A549 (cell line): Measurements from ENCODE around the gene EFNA5. TPM values are rescaled to one million over a fixed set of nuclear protein-coding genes. Genes with fewer than 3 reads are reported as not detected.

ENCODE experiments used
- ATAC-seq, 2 experiments: fragments of 200-7000 bp in 1 of 2; fragments of >200 bp in 1 of 2; cut with Nextera tagmentation in 1 of 2; cut with Tn5 transposase in 1 of 2; 3 replicates each; pipeline versions ENCODE4 v1.8.0 to v1.9.1; 2018 to 2020; ENCODE audit warnings: mild to moderate bottlenecking in 1 of 2, moderate library complexity in 1 of 2
- CTCF ChIA-PET: fragments of 300-600 bp; sonication (Branson Sonifier 250); formaldehyde crosslinking; extraction: SDS; loops from one replicate; lab custom pipeline; 2021; ENCODE audit warnings: antibody characterized with exemption, inconsistent platforms; lab: Yijun Ruan, JAX
- POLR2A ChIA-PET: fragments of 350-600 bp; formaldehyde crosslinking; extraction: SDS; loops from one replicate; lab custom pipeline; 2021; ENCODE audit warnings: antibody characterized with exemption, inconsistent platforms; lab: Yijun Ruan, JAX
- DNase-seq, 2 experiments: peaks; one replicate each; pipeline versions ENCODE4 v3.0.0 to v3.0.0-alpha.2; 2011 to 2016; ENCODE audit warnings: low read depth in 1 of 2, low spot score in 1 of 2
- FAIRE-seq: peaks from 2 replicates; lab custom pipeline; 2011; peaks lifted over from hg19 to GRCh38; lab: Jason Lieb, UNC
- H3K27ac ChIP-seq, 2 experiments: fragments of >200 bp; sonication (Bioruptor Twin); formaldehyde crosslinking; 3 replicates each; pipeline ENCODE4 v1.5.1; 2016 to 2017
- H3K4me1 ChIP-seq: fragments of >200 bp; sonication (Bioruptor Twin); formaldehyde crosslinking; 3 replicates; pipeline ENCODE4 v1.6.1; 2016
- H3K4me2 ChIP-seq: fragments of >200 bp; sonication (Bioruptor Twin); formaldehyde crosslinking; 3 replicates; pipeline ENCODE4 v1.6.1; 2016
- H3K4me3 ChIP-seq: fragments of >200 bp; sonication (Bioruptor Twin); formaldehyde crosslinking; 3 replicates; pipeline ENCODE4 v1.5.1; 2016
- H3K9me3 ChIP-seq: fragments of >200 bp; sonication (Bioruptor Twin); formaldehyde crosslinking; 3 replicates; pipeline ENCODE4 v1.6.1; 2016
- CBX8 ChIP-seq: fragments of 200-600 bp; sonication (generic); IDR thresholded peaks from 2 replicates; pipeline ENCODE4 v1.6.1; 2016
- CHD4 ChIP-seq: fragments of 200-600 bp; sonication (generic); IDR thresholded peaks from 2 replicates; pipeline ENCODE4 v1.6.1; 2016; ENCODE audit warnings: antibody characterized with exemption, mild to moderate bottlenecking, borderline replicate concordance
- EHF ChIP-seq: fragments of 250-450 bp; sonication (Bioruptor Pico); IDR thresholded peaks from 2 replicates; pipeline ENCODE4 v1.5.0; 2020; ENCODE audit warnings: mild to moderate bottlenecking
- FOXS1 ChIP-seq: fragments of 250-450 bp; sonication (Bioruptor Pico); IDR thresholded peaks from 2 replicates; pipeline ENCODE4 v1.5.0; 2020; ENCODE audit warnings: mild to moderate bottlenecking, moderate library complexity
- HDAC2 ChIP-seq: fragments of 200-600 bp; sonication (generic); IDR thresholded peaks from 2 replicates; pipeline ENCODE4 v1.6.1; 2016
- HEYL ChIP-seq: fragments of 250-450 bp; sonication (Bioruptor Pico); IDR thresholded peaks from 2 replicates; pipeline ENCODE4 v1.8.0; 2021; ENCODE audit warnings: mild to moderate bottlenecking, moderate library complexity
- HOXA7 ChIP-seq: fragments of 250-450 bp; sonication (Bioruptor Pico); IDR thresholded peaks from 2 replicates; pipeline ENCODE4 v1.5.0; 2020; ENCODE audit warnings: mild to moderate bottlenecking, moderate library complexity
- JUN ChIP-seq, 2 experiments: fragments of >200 bp; sonication (Bioruptor Twin); formaldehyde crosslinking; IDR thresholded peaks; 2 replicates in 1 of 2; 3 replicates in 1 of 2; pipeline ENCODE4 v1.6.1; 2016 to 2017
- JUNB ChIP-seq: fragments of >200 bp; sonication (Bioruptor Twin); formaldehyde crosslinking; IDR thresholded peaks from 2 replicates; pipeline ENCODE4 v1.6.1; 2016
- KDM1A ChIP-seq: fragments of 200-600 bp; sonication (generic); IDR thresholded peaks from 2 replicates; pipeline ENCODE4 v1.6.1; 2016; ENCODE audit warnings: low read depth, mild to moderate bottlenecking
- MAFK ChIP-seq: fragments of 450-650 bp; IDR thresholded peaks from 2 replicates; pipeline ENCODE4 v1.6.1; 2014; ENCODE audit not compliant: partially characterized antibody
- MYC ChIP-seq: IDR thresholded peaks from 2 replicates; pipeline ENCODE4 v1.6.1; 2012; ENCODE audit warnings: mild to moderate bottlenecking, inconsistent platforms, low read length, improper control_type of control experiment, borderline replicate concordance
- NFE2L2 ChIP-seq: fragments of 150-350 bp; conservative IDR thresholded peaks from 2 replicates; pipeline ENCODE4 v1.6.1; 2014; ENCODE audit warnings: low read length
- NPAS2 ChIP-seq: fragments of 250-450 bp; sonication (Bioruptor Pico); IDR thresholded peaks from 2 replicates; pipeline ENCODE4 v1.8.0; 2022; ENCODE audit warnings: mild to moderate bottlenecking, moderate library complexity, borderline replicate concordance
- PHF8 ChIP-seq: fragments of 200-600 bp; sonication (generic); IDR thresholded peaks from 2 replicates; pipeline ENCODE4 v1.6.1; 2016; ENCODE audit warnings: low read depth, mild to moderate bottlenecking, antibody characterized with exemption, moderate library complexity, borderline replicate concordance
- POLR2A ChIP-seq: IDR thresholded peaks from 2 replicates; pipeline ENCODE4 v1.6.1; 2012; ENCODE audit warnings: mild to moderate bottlenecking, low read length
- POLR2AphosphoS2 ChIP-seq: conservative IDR thresholded peaks from 2 replicates; pipeline ENCODE4 v1.6.1; 2012; ENCODE audit warnings: low read length, improper control_type of control experiment, inconsistent platforms
- RARB ChIP-seq: fragments of 250-450 bp; sonication (Bioruptor Pico); IDR thresholded peaks from 2 replicates; pipeline ENCODE4 v1.8.0; 2021; ENCODE audit warnings: mild to moderate bottlenecking, moderate library complexity
- RNF2 ChIP-seq: fragments of 200-600 bp; sonication (generic); IDR thresholded peaks from 2 replicates; pipeline ENCODE4 v1.6.1; 2016; ENCODE audit warnings: low read depth, mild to moderate bottlenecking, antibody characterized with exemption, moderate library complexity, borderline replicate concordance
- SMC3 ChIP-seq: fragments of >200 bp; sonication (Bioruptor Twin); formaldehyde crosslinking; IDR thresholded peaks from 3 replicates; pipeline ENCODE4 v1.6.1; 2018; ENCODE audit warnings: inconsistent platforms
- ZC3H11A ChIP-seq: fragments of 450-650 bp; IDR thresholded peaks from 2 replicates; pipeline ENCODE4 v1.6.1; 2014; ENCODE audit warnings: antibody characterized with exemption, mild to moderate bottlenecking
- ZFP36 ChIP-seq: fragments of 450-650 bp; IDR thresholded peaks from 2 replicates; pipeline ENCODE4 v1.6.1; 2014; ENCODE audit warnings: borderline replicate concordance; ENCODE audit not compliant: partially characterized antibody
- ZNF302 ChIP-seq: fragments of 250-450 bp; sonication (Bioruptor Pico); IDR thresholded peaks from 2 replicates; pipeline ENCODE4 v1.9.0; 2021; ENCODE audit warnings: inconsistent platforms, mild to moderate bottlenecking, moderate library complexity
- WGBS: methylation state at CpG from one replicate; pipeline ENCODE4 v1.1.6; 2017; ENCODE audit errors: missing lambda C conversion rate; 5-methylcytosine and 5-hydroxymethylcytosine counted together
- polyA plus RNA-seq, 4 experiments: library from polyadenylated mRNA; depleted of rRNA in 3 of 4; stranded (reverse); fragments of >200 nt; fragmentation: RNase III in 1 of 4; extraction: RNeasy Plus Mini Kit Qiagen cat#74134 plus additional on column Dnase treatment in 1 of 4; gene quantifications; 2 replicates in 3 of 4; 3 replicates in 1 of 4; pipeline ENCODE4 v1.2.3, GENCODE V29; 2011 to 2017
- TF ChIP-seq, protein P1 (sequence below): fragments of 150-350 bp; IDR thresholded peaks from 2 replicates; pipeline ENCODE4 v1.6.1; 2014; ENCODE audit warnings: low read depth, mild to moderate bottlenecking, low read length
- TF ChIP-seq, protein P2 (sequence below): IDR thresholded peaks from 2 replicates; pipeline ENCODE4 v1.6.1; 2012
- TF ChIP-seq, protein P3 (sequence below): fragments of 450-650 bp; IDR thresholded peaks from 2 replicates; pipeline ENCODE4 v1.6.1; 2014; ENCODE audit warnings: antibody characterized with exemption
- TF ChIP-seq, protein P4 (sequence below): IDR thresholded peaks from 2 replicates; pipeline ENCODE4 v1.6.1; 2012
- TF ChIP-seq, protein P5 (sequence below): IDR thresholded peaks from 2 replicates; pipeline ENCODE4 v1.6.1; 2012; ENCODE audit warnings: low read depth, borderline replicate concordance

EFNA5 gene
- polyA plus RNA-seq, 2 of the 4 experiments (the other 2 are of a cell fraction), result 8.5 to 20.7 TPM

DNA sequence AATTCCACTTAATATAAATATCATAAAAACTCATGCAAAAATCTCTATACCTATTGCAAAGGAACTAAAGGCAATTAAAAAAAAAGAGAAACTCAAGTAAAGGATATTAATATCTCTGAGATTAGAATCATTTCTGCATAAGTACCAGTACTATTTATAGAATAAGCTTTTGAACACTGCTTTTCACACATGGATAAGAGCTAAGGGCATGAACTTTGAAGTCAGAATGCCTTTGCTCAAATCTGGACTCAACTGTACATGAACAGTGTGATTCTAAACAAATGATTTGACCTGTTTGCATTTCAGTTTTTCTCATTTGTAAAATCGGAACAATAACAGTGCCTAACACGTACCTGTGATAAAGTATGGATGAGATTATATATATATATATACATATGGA, 255.9 kb downstream of the EFNA5 start:
- WGBS, result 91% methylated on average over 2 of the region's 2 CpGs
- DNase-seq (no peak), FAIRE-seq (no peak), ATAC-seq (no peak)
- POLR2A ChIA-PET, result no interaction called here
- TF ChIP-seq FOXS1 (CRISPR knock-in tag), result no peak
- no peak for TF ChIP-seq HOXA7
- TF ChIP-seq, protein P1, sequence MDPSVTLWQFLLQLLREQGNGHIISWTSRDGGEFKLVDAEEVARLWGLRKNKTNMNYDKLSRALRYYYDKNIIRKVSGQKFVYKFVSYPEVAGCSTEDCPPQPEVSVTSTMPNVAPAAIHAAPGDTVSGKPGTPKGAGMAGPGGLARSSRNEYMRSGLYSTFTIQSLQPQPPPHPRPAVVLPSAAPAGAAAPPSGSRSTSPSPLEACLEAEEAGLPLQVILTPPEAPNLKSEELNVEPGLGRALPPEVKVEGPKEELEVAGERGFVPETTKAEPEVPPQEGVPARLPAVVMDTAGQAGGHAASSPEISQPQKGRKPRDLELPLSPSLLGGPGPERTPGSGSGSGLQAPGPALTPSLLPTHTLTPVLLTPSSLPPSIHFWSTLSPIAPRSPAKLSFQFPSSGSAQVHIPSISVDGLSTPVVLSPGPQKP, result no peak
- no peak for TF ChIP-seq MAFK
- no peak for TF ChIP-seq SMC3
- TF ChIP-seq, protein P2, sequence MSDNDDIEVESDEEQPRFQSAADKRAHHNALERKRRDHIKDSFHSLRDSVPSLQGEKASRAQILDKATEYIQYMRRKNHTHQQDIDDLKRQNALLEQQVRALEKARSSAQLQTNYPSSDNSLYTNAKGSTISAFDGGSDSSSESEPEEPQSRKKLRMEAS, result no peak
- no peak for TF ChIP-seq KDM1A
- TF ChIP-seq PHF8, result no peak
- TF ChIP-seq, protein P3, sequence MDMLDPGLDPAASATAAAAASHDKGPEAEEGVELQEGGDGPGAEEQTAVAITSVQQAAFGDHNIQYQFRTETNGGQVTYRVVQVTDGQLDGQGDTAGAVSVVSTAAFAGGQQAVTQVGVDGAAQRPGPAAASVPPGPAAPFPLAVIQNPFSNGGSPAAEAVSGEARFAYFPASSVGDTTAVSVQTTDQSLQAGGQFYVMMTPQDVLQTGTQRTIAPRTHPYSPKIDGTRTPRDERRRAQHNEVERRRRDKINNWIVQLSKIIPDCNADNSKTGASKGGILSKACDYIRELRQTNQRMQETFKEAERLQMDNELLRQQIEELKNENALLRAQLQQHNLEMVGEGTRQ, result no peak
- TF ChIP-seq HEYL (CRISPR knock-in tag), result no peak
- TF ChIP-seq POLR2AphosphoS2, result no peak
- no peak for TF ChIP-seq CHD4
- TF ChIP-seq RNF2, result no peak
- no peak for TF ChIP-seq NPAS2
- CTCF ChIA-PET, result interaction anchor here (1.0 kb wide), 2 partner anchors 24 to 157 kb away, joined by 3 read pairs; no protein-coding TSS in a partner anchor
- Histone ChIP-seq H3K4me2 (no peak overlapping the region), H3K4me1 (peaks cover 42% of the 10 kb centered on the region), H3K9me3 (no peaks in the 10 kb centered on the region), H3K27ac (no peak overlapping the region), H3K4me3 (no peak overlapping the region)

DNA sequence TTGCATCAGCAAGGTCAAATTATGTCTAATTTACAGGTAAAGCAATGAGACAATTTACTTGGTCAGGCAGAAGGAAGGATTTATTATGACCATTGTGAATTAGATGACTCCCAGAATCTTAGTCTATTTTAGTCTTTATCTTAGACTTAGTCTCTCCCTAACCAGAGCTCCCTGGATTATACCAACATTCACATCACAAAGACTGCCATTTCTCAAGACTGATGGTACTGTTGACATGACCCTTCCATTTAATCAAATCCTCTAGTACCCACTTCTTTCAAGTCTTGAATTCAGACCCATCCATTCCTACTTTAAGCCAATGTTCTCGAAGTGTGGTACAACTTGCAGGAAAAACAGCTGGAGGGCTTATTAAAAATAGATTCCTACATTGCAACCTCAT, 257.0 kb downstream of the EFNA5 start:
- H3K4me1 ChIP-seq, result peaks cover 35% of the 10 kb centered on the region
- TF ChIP-seq MAFK (no peak), EHF (CRISPR knock-in tag) (no peak), NFE2L2 (no peak), ZNF302 (CRISPR knock-in tag) (no peak), POLR2A (no peak), CBX8 (no peak), NPAS2 (no peak), RARB (no peak), MYC (no peak), ZC3H11A (no peak), JUN (IDR thresholded peaks at IDR 0.05) (no peak), HDAC2 (no peak), HOXA7 (no peak), ZFP36 (no peak), FOXS1 (CRISPR knock-in tag) (no peak), JUNB (no peak)
- TF ChIP-seq, protein P3, result no peak
- TF ChIP-seq, protein P4, sequence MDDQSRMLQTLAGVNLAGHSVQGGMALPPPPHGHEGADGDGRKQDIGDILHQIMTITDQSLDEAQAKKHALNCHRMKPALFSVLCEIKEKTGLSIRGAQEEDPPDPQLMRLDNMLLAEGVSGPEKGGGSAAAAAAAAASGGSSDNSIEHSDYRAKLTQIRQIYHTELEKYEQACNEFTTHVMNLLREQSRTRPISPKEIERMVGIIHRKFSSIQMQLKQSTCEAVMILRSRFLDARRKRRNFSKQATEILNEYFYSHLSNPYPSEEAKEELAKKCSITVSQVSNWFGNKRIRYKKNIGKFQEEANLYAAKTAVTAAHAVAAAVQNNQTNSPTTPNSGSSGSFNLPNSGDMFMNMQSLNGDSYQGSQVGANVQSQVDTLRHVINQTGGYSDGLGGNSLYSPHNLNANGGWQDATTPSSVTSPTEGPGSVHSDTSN, result no peak
- TF ChIP-seq, protein P5, sequence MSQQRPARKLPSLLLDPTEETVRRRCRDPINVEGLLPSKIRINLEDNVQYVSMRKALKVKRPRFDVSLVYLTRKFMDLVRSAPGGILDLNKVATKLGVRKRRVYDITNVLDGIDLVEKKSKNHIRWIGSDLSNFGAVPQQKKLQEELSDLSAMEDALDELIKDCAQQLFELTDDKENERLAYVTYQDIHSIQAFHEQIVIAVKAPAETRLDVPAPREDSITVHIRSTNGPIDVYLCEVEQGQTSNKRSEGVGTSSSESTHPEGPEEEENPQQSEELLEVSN, result no peak
- ATAC-seq, result no peak
- H3K9me3 ChIP-seq, result no peaks in the 10 kb centered on the region
- no peak overlapping the region for H3K27ac ChIP-seq
- H3K4me3 ChIP-seq, result no peak overlapping the region
- WGBS, result 84% methylated on average over 1 of the region's 1 CpG
- H3K4me2 ChIP-seq, result no peak overlapping the region
- FAIRE-seq, result no peak
- CTCF ChIA-PET, result interaction anchor here (1.0 to 1.5 kb wide), 3 partner anchors 10 to 13 kb away, joined by 3 to 4 read pairs (median 4); no protein-coding TSS in a partner anchor
- POLR2A ChIA-PET, result no interaction called here
- DNase-seq, result no peak
